GM12875 (cell line): ENCODE results near the gene CR1.

Source experiments
- H3K4me3 ChIP-seq: one replicate; pipeline ENCODE4 v1.5.1; 2011; ENCODE audit warnings: low read depth, low read length, control low read depth
- TF ChIP-seq, protein P1 (sequence below): IDR thresholded peaks from 2 replicates; pipeline ENCODE4 v1.5.1; 2011; ENCODE audit warnings: low read depth, mild to moderate bottlenecking, control low read depth, inconsistent platforms, low read length, moderate library complexity, borderline replicate concordance; ENCODE audit not compliant: insufficient read depth

The CR1 gene

DNA sequence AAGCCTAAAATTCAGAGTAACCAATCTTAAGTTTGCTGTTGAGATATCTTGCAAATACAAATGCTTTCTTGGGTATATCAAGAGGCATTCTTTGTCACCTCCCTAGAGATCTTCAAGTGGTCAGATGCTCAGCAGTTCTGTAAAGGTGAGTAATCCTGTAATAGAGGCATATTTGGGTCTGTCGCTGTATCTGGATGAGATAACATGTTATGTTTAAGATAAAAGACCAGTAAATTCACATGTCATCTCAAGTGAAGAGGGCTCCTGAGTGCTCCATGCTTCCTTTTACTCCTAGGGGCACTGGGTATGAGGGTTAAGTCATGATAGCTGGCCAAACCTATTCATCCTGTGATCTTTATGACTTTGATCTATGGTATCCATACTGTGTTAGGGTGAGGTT is 34.3 kb upstream of the CR1 start:
- TF ChIP-seq, protein P1, sequence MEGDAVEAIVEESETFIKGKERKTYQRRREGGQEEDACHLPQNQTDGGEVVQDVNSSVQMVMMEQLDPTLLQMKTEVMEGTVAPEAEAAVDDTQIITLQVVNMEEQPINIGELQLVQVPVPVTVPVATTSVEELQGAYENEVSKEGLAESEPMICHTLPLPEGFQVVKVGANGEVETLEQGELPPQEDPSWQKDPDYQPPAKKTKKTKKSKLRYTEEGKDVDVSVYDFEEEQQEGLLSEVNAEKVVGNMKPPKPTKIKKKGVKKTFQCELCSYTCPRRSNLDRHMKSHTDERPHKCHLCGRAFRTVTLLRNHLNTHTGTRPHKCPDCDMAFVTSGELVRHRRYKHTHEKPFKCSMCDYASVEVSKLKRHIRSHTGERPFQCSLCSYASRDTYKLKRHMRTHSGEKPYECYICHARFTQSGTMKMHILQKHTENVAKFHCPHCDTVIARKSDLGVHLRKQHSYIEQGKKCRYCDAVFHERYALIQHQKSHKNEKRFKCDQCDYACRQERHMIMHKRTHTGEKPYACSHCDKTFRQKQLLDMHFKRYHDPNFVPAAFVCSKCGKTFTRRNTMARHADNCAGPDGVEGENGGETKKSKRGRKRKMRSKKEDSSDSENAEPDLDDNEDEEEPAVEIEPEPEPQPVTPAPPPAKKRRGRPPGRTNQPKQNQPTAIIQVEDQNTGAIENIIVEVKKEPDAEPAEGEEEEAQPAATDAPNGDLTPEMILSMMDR, result no peak
- H3K4me3 ChIP-seq, result no peak overlapping the region

DNA sequence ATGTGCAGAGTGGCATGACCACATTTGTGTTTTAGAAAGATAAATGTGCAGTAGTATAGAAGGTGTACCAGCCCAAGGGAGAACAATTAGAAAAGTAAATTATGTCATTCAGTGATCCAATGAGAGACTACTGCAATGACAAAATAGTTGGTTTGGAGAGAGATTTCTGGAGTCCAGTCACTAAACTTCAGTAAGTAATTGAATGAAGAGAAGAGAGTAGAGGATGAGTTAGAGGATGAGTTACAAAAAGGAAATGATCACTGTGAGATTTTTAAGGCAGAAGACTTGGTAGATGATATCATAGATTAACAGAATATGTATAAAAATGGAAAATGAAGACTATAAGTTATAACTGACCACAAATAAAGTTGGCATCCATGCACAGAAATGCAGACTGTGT is 33.4 kb upstream of the CR1 start:
- TF ChIP-seq, protein P1, result no peak
- H3K4me3 ChIP-seq, result no peak overlapping the region

DNA sequence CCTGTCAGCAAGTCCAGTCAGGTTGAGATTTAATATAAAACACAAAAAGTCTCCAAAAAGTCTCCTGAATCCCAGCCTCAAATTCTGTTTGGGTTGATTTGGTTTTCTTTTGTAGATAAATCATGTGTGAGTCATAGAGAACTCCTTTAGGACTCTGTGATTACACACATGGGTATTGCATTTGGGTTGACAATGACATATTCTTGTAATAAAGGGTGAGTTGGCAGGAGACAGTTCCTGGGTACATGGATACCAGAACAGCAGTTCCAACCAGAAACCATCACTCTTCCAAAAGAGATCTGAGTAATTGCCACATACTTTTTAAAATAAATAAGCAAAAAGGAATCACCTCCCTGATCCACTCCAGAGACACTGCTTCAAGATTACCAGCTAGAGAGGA is 32.9 kb upstream of the CR1 start:
- no peak overlapping the region for H3K4me3 ChIP-seq
- TF ChIP-seq, protein P1, result no peak

DNA sequence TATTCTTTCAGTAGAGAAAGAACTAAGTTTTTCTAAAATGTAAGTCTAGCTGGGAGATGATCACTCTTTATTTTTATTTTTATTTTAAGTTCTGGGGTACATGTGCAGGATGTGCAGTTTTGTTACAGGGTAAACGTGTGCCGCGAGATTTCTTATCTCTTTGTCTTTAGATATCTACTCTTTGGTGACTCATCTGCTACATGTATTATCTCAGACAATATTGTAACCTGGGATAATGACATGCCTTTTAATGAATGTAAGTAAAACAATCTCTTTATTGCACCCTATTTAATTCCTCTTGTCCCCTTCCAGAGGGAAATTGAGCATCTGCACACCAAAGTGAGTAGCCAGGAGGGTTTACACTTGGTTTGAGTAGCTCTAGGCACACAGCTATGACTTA is 32.4 kb upstream of the CR1 start:
- TF ChIP-seq, protein P1, result no peak

DNA sequence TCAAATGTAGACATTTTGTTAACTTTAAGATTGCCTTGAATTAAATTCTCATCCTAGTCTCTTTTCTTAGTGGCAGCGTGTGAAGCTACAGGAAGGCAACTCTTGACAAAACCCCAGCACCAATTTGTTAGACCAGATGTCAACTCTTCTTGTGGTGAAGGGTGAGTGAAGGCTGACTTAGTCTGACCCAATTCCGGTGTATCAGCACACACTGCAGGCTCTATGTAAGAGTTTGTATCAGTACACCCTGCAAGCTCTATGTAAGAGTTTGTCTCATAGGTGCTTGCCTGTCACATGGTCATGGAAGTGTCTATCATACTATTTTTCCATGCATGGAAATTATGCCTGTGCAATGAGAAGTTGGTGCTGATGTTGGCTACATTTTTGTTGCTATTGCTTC is 25.0 kb upstream of the CR1 start:
- H3K4me3 ChIP-seq, result no peak overlapping the region
- TF ChIP-seq, protein P1, result no peak

More for the DNA sequence above, 32.4 kb upstream of the CR1 start:
- no peak overlapping the region for H3K4me3 ChIP-seq

DNA sequence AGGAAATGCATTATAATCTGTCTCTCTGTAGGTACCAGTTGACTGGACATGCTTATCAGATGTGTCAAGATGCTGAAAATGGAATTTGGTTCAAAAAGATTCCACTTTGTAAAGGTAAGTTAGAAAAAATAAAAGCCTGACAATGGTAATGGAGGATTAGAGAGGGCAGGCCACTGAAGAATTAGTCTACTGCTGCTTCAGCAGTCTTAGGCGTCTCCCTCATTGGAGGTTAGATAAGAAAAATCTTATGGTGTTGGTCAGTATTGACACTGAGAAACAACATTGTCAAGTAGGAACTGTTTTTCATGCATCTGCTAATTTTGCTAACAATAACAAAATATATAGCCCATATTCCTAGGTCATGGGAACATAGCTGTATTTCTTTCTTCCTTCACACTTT is 21.7 kb upstream of the CR1 start:
- H3K4me3 ChIP-seq, result no peak overlapping the region
- TF ChIP-seq, protein P1, result no peak

DNA sequence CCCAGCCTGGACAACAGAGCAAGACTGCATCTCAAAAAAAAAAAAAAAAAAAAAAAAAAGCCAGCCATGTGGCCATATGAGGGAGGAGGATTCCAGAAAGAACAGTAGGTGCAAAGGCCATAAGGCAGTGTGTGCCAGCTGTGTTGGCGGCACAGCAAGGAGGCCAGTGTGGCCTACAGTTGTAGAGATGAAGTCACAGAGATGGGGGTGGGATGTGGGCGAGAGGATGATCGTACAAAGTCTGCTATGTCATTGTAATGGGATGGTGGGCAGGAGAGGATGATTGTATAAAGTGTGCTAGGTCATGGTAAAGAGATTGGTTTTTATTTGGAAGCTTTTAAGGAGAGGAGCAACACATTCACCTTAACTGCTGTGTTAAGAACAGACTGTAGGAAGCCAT is 9.8 kb upstream of the CR1 start:
- TF ChIP-seq, protein P1, result no peak
- no peak overlapping the region for H3K4me3 ChIP-seq
